Stomach (tissue), 4 donors: ENCODE results near the gene ADARB2.

ENCODE experiments used
- CTCF ChIP-seq, 7 experiments: fragments of 450-650 bp in 4 of 7; fragments of 200-600 bp in 3 of 7; sonication (generic) in 3 of 7; IDR thresholded peaks; one replicate each; pipeline ENCODE4 v1.5.1; 2016 to 2019; ENCODE audit warnings: antibody characterized with exemption in 7 of 7, control low read depth in 2 of 7, mild to moderate bottlenecking in 1 of 7
- EP300 ChIP-seq: sonication (generic); formaldehyde crosslinking; IDR thresholded peaks from one replicate; pipeline ENCODE4 v1.6.1; 2017; ENCODE audit warnings: antibody characterized with exemption
- POLR2A ChIP-seq, 4 donors: fragments of 450-650 bp; IDR thresholded peaks; one replicate each; pipeline ENCODE4 v1.6.1; 2016; ENCODE audit warnings: antibody characterized with exemption in 4 of 4, control low read depth in 2 of 4, mild to moderate bottlenecking in 1 of 4, moderate library complexity in 1 of 4
- POLR2AphosphoS5 ChIP-seq, 3 donors: sonication (generic); formaldehyde crosslinking; IDR thresholded peaks; one replicate each; pipeline ENCODE4 v1.6.1; 2016; ENCODE audit warnings: antibody characterized with exemption in 3 of 3

- TF ChIP-seq CTCF (IDR thresholded peaks at IDR 0.05), result no peak
- no peak for TF ChIP-seq POLR2A (IDR thresholded peaks at IDR 0.05)
- no peak for TF ChIP-seq EP300
- no peak for TF ChIP-seq POLR2AphosphoS5 (IDR thresholded peaks at IDR 0.05)
Measured at GRCh38 chr10:1738950-1739349, 1.6 kb upstream of the ADARB2 start.
